Measurements from ENCODE around the gene TSHZ1.

DNA sequence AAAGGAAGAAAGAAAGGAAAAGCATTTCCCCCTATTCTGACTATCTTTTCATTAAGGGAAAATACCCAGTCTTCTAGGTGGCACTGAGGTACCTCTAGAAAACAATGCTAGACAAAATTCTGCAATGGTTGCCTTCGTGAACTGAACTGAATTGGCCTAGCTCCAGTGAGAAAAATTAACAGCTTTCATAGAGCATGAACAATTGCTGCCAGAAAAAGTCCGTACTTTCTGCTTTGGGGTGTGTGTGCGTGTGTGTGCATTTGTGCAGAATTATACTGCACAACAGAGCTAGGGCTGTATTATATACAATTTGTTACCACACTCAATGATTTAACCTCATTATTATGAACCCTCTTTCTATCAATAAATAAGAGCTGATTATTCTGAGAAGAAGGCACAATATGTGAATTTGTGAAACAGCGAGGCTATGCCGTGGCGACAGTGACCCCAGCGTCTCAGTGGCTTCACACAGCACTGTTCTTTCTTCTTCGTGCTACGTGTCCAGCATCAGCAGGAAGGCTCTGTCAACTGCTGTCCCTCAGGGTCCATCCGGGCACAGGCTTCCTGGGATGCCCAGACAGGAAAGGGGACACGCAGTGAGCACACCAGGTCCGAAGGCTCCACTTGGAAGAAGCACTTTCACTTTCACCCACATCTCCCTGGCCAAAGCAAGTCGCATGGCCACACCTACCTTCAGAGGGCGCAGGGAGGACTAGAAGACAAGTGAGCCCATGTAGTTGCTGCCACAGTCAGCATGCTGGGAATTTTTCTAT is 49.2 kb upstream of the TSHZ1 start:
- TF ChIP-seq ELF4 (IDR thresholded peaks at IDR 0.05) (no peak), FOXA1 (IDR thresholded peaks at IDR 0.05) (no peak), CTBP1 (IDR thresholded peaks at IDR 0.05; ENCODE audit: borderline replicate concordance) (no peak), SP1 (IDR thresholded peaks at IDR 0.05) (no peak), SUZ12 (IDR thresholded peaks at IDR 0.05) (no peak), BHLHE40 (IDR thresholded peaks at IDR 0.05; ENCODE audit: borderline replicate concordance) (no peak), ARNT (IDR thresholded peaks at IDR 0.05) (no peak), TARDBP (IDR thresholded peaks at IDR 0.05) (no peak)

All from HEK293T (cell line).